Ishikawa (cell line): ENCODE data around the gene MED26.

ENCODE experiments used
- CEBPB ChIP-seq: IDR thresholded peaks from 2 replicates; pipeline ENCODE4 v1.6.1; 2012
- CREB1 ChIP-seq: IDR thresholded peaks from 2 replicates; pipeline ENCODE4 v1.6.1; 2012; ENCODE audit warnings: low read depth
- EP300 ChIP-seq: IDR thresholded peaks from 2 replicates; pipeline ENCODE4 v1.6.1; 2012; ENCODE audit warnings: borderline replicate concordance
- FOXM1 ChIP-seq: IDR thresholded peaks from 2 replicates; pipeline ENCODE4 v1.6.1; 2012; ENCODE audit warnings: low read depth, borderline replicate concordance
- MAX ChIP-seq: IDR thresholded peaks from 2 replicates; pipeline ENCODE4 v1.6.1; 2012
- NFIC ChIP-seq: IDR thresholded peaks from 2 replicates; pipeline ENCODE4 v1.6.1; 2012
- RAD21 ChIP-seq: IDR thresholded peaks from 2 replicates; pipeline ENCODE4 v1.6.1; 2012; ENCODE audit warnings: low read depth
- REST ChIP-seq: IDR thresholded peaks from 2 replicates; pipeline ENCODE4 v1.6.1; 2012; ENCODE audit warnings: low read depth, mild to moderate bottlenecking
- TAF1 ChIP-seq: IDR thresholded peaks from 2 replicates; pipeline ENCODE4 v1.6.1; 2012; ENCODE audit warnings: low read depth, mild to moderate bottlenecking
- TEAD4 ChIP-seq: IDR thresholded peaks from 2 replicates; pipeline ENCODE4 v1.6.1; 2012
- YY1 ChIP-seq: IDR thresholded peaks from 2 replicates; pipeline ENCODE4 v1.6.1; 2012; ENCODE audit warnings: low read depth
- ZBTB7A ChIP-seq: IDR thresholded peaks from 2 replicates; pipeline ENCODE4 v1.6.1; 2012; ENCODE audit warnings: low read depth

GRCh38 chr19:16529466-16530144 lies 98.4 kb downstream of the MED26 start:
- TF ChIP-seq EP300, result no peak
- TF ChIP-seq CEBPB, result no peak
- TF ChIP-seq ZBTB7A, result no peak
- no peak for TF ChIP-seq REST
- TF ChIP-seq FOXM1, result no peak
- TF ChIP-seq MAX, result no peak
- TF ChIP-seq YY1, result no peak
- TF ChIP-seq NFIC, result no peak
- TF ChIP-seq CREB1, result no peak
- no peak for TF ChIP-seq TAF1
- no peak for TF ChIP-seq RAD21
- TF ChIP-seq TEAD4, result no peak
